ENCODE results near the gene CAMTA1. TPM values are rescaled to one million over a fixed set of nuclear protein-coding genes. Genes with fewer than 3 reads are reported as not detected.

CAMTA1 gene
- total RNA-seq, 1 experiment from 2014 or later, result 50.3 TPM

DNA sequence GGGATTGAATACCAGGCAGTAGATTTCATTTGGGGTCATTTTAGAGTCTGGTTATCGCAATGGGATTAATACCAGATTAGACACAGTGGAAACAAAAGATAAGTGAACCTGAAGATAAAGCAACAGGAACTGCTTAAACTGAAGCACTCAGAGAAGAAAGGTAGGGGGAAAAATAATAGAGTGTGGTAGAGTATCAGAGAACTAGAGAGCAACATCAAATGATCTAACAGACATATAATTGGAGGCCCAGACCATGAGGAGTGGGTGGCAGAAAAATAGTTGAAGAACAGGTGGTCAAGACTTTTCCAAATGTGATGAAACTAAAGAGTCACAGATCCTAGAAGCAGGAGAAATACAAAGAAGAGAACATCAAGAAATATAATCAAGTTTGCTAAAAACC is 484.3 kb downstream of the CAMTA1 start:
- Mint-ChIP-seq H3K4me3 (ENCODE audit: low read depth, unreplicated experiment) (no peak overlapping the region), H3K27ac (ENCODE audit: unreplicated experiment) (no peak overlapping the region), H3K9me3 (ENCODE audit: low read depth, unreplicated experiment) (peaks cover 12% of the 10 kb centered on the region), H3K36me3 (ENCODE audit: insufficient read depth, unreplicated experiment) (peaks cover 21% of the 10 kb centered on the region), H3K4me1 (ENCODE audit: low read depth, unreplicated experiment) (peaks cover 30% of the 10 kb centered on the region), H3K27me3 (ENCODE audit: unreplicated experiment) (no peaks in the 10 kb centered on the region)
- intact Hi-C loops (cut with micrococcal nuclease; ENCODE audit: unreplicated experiment), result loop anchor here (5.0 kb wide), 1 partner anchor 133 kb away; no protein-coding TSS in a partner anchor
- TF ChIP-seq, protein P1, sequence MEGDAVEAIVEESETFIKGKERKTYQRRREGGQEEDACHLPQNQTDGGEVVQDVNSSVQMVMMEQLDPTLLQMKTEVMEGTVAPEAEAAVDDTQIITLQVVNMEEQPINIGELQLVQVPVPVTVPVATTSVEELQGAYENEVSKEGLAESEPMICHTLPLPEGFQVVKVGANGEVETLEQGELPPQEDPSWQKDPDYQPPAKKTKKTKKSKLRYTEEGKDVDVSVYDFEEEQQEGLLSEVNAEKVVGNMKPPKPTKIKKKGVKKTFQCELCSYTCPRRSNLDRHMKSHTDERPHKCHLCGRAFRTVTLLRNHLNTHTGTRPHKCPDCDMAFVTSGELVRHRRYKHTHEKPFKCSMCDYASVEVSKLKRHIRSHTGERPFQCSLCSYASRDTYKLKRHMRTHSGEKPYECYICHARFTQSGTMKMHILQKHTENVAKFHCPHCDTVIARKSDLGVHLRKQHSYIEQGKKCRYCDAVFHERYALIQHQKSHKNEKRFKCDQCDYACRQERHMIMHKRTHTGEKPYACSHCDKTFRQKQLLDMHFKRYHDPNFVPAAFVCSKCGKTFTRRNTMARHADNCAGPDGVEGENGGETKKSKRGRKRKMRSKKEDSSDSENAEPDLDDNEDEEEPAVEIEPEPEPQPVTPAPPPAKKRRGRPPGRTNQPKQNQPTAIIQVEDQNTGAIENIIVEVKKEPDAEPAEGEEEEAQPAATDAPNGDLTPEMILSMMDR (IDR thresholded peaks at IDR 0.05; ENCODE audit: unreplicated experiment), result no peak
- CTCF ChIA-PET, result no interaction called here
- DNase-seq, result no peak
- BruUV-seq (replicated peaks), result no TSS peak

DNA sequence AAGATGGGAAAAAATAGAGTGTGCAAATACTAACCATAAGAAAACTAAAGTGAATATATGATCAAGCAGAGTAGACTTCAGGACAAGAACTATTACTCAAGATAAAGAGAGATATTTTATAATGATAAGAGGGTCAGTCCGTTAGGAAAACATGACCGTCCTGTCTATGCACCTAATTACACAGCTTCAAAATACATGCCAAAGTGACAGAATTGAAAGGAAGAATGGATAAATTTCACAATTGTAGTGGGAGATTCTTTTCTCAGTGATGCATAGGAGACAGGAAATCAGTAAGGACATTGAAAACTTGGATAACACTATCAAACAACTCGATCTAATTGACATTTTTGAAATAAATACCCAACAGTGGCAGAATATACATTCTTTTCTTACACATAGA is 489.0 kb downstream of the CAMTA1 start:
- no TSS peak for BruUV-seq (replicated peaks)
- no peak overlapping the region for H3K4me3 Mint-ChIP-seq (ENCODE audit: low read depth, unreplicated experiment)
- TF ChIP-seq, protein P1 (IDR thresholded peaks at IDR 0.05; ENCODE audit: unreplicated experiment), result no peak
- peaks cover 6% of the 10 kb centered on the region for H3K9me3 Mint-ChIP-seq (ENCODE audit: low read depth, unreplicated experiment)
- H3K27ac Mint-ChIP-seq (ENCODE audit: unreplicated experiment), result no peak overlapping the region
- no peaks in the 10 kb centered on the region for H3K4me1 Mint-ChIP-seq (ENCODE audit: low read depth, unreplicated experiment)
- DNase-seq, result no peak
- intact Hi-C loops (cut with micrococcal nuclease; ENCODE audit: unreplicated experiment), result no loop called here
- no peaks in the 10 kb centered on the region for H3K36me3 Mint-ChIP-seq (ENCODE audit: insufficient read depth, unreplicated experiment)
- no peaks in the 10 kb centered on the region for H3K27me3 Mint-ChIP-seq (ENCODE audit: unreplicated experiment)
- CTCF ChIA-PET, result no interaction called here

DNA sequence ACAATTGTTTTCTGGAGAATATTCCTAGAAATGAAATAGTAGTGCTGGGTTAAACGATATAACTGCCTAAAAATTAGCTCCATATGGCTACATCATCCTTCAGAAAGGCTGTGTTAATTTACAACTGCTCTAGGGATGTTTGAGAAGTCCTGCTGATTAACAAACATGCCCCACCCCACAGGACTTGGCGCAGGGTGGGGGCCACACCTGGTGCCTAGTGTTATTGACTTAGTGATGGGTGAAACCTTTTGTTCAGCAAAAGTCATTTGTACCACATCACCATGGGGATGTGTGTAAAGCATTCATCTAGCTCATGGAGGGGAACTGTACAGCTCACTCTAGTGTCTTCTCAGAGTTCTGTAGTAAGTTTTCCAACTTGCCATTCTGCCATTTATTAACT is 492.8 kb downstream of the CAMTA1 start:
- no TSS peak for BruUV-seq (replicated peaks)
- no peak for DNase-seq
- intact Hi-C loops (cut with micrococcal nuclease; ENCODE audit: unreplicated experiment), result no loop called here
- Mint-ChIP-seq H3K4me1 (ENCODE audit: low read depth, unreplicated experiment) (no peaks in the 10 kb centered on the region), H3K9me3 (ENCODE audit: low read depth, unreplicated experiment) (peaks cover 2% of the 10 kb centered on the region), H3K36me3 (ENCODE audit: insufficient read depth, unreplicated experiment) (no peaks in the 10 kb centered on the region), H3K27ac (ENCODE audit: unreplicated experiment) (no peak overlapping the region), H3K4me3 (ENCODE audit: low read depth, unreplicated experiment) (no peak overlapping the region), H3K27me3 (ENCODE audit: unreplicated experiment) (no peaks in the 10 kb centered on the region)
- TF ChIP-seq, protein P1 (IDR thresholded peaks at IDR 0.05; ENCODE audit: unreplicated experiment), result no peak
- CTCF ChIA-PET, result no interaction called here

DNA sequence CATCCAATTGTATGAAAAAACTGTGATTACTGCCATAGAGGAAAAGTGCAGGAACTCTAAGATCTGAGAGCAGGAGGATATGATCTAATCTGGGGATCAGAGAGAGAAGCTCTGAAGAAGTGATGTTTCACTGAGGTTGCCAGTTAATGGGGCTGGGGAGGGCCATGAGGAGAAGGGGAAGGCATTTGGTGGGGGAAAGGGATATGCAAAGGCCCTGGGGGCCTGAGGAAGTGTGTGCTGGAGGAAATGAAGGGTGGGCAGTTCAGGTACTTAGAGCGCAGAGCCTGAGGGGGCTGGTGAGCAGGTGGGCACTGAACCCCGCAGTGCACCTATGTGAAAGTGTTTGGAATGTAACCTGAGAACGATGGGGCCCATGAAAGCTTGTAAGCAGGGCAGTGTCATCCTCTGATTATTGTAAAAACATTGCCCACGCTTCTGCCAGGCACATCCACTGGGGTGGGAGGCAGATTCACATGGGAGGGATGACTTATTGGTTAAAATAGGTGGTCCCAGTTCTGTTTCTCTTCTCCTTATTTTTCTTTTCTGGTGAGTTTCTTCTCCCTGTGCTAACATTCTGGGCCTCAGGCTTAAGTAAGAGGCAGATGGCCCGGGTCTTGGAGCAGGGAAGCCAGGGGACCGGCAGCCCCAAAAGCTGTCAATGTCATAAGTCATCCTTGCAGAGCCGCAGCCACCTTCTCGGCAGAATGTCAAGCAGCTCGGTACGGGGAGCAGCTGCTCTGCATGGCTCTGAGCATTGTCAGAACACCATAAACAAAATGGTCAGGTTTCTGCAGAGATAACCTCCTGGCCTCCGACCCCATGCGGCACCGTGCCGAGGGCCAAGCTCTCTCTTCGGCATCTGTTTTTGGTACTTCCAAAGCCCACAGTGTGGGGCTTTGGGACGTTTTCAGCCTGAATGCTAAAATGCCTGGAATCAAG is 493.8 kb downstream of the CAMTA1 start:
- intact Hi-C loops (cut with micrococcal nuclease; ENCODE audit: unreplicated experiment), result no loop called here
- Mint-ChIP-seq H3K4me1 (ENCODE audit: low read depth, unreplicated experiment) (no peaks in the 10 kb centered on the region), H3K27me3 (ENCODE audit: unreplicated experiment) (no peaks in the 10 kb centered on the region), H3K36me3 (ENCODE audit: insufficient read depth, unreplicated experiment) (no peaks in the 10 kb centered on the region), H3K27ac (ENCODE audit: unreplicated experiment) (no peak overlapping the region), H3K9me3 (ENCODE audit: low read depth, unreplicated experiment) (peaks cover 2% of the 10 kb centered on the region), H3K4me3 (ENCODE audit: low read depth, unreplicated experiment) (no peak overlapping the region)
- no TSS peak for BruUV-seq (replicated peaks)
- CTCF ChIA-PET, result no interaction called here
- DNase-seq, result no peak
- TF ChIP-seq, protein P1 (IDR thresholded peaks at IDR 0.05; ENCODE audit: unreplicated experiment), result no peak
